SU-DHL-6 (cell line): ENCODE measurements around the gene FEM1B.

ENCODE experiments used
- H2AFZ ChIP-seq: fragments of 200-600 bp; sonication (generic); 2 replicates; pipeline ENCODE4 v1.6.1; 2014; ENCODE audit warnings: low read depth, mild to moderate bottlenecking, moderate library complexity, mixed read lengths, antibody characterized with exemption, low read length; ENCODE audit not compliant: severe bottlenecking
- H3F3A ChIP-seq: fragments of 200-600 bp; shearing (Covaris generic); 2 replicates; pipeline ENCODE4 v1.6.0; 2016; ENCODE audit warnings: antibody characterized with exemption, mild to moderate bottlenecking; ENCODE audit not compliant: insufficient read depth
- H3K27ac ChIP-seq: fragments of 200-600 bp; sonication (generic); 2 replicates; pipeline ENCODE4 v1.5.1; 2016; ENCODE audit warnings: low read depth, mild to moderate bottlenecking, low read length, moderate library complexity, mixed read lengths
- H3K27me3 ChIP-seq: fragments of 200-600 bp; sonication (generic), shearing (Covaris generic); 2 replicates; pipeline ENCODE4 v1.6.0; 2014; ENCODE audit warnings: mild to moderate bottlenecking, low read length
- H3K36me3 ChIP-seq: fragments of 200-600 bp; sonication (generic); 2 replicates; pipeline ENCODE4 v1.6.1; 2014; ENCODE audit warnings: mild to moderate bottlenecking, low read length, mixed read lengths
- H3K4me2 ChIP-seq: fragments of 300-600, 200-600 bp; shearing (Covaris generic), sonication (generic); 2 replicates; pipeline ENCODE4 v1.6.0; 2014; ENCODE audit warnings: low read length, low read depth, mild to moderate bottlenecking; ENCODE audit not compliant: poor library complexity, severe bottlenecking
- H3K4me3 ChIP-seq: fragments of 200-600 bp; sonication (generic); 2 replicates; pipeline ENCODE4 v1.5.1; 2014; ENCODE audit warnings: antibody characterized with exemption, low read length, mild to moderate bottlenecking, mixed read lengths; ENCODE audit not compliant: insufficient read depth, poor library complexity, severe bottlenecking
- H3K79me2 ChIP-seq: fragments of 200-600 bp; sonication (generic); 2 replicates; pipeline ENCODE4 v1.6.1; 2014; ENCODE audit warnings: mild to moderate bottlenecking, low read length, moderate library complexity; ENCODE audit not compliant: insufficient read depth
- H3K9ac ChIP-seq: fragments of 200-600 bp; sonication (generic); 2 replicates; pipeline ENCODE4 v1.7.0; 2014; ENCODE audit warnings: mild to moderate bottlenecking, low read length
- H3K9me2 ChIP-seq: fragments of 200-600 bp; sonication (generic); replicated peaks from 2 replicates; pipeline ENCODE4 v1.6.1; 2014; ENCODE audit warnings: low read length; ENCODE audit not compliant: insufficient read depth
- H3K9me3 ChIP-seq: fragments of 200-600 bp; sonication (generic); 2 replicates; pipeline ENCODE4 v1.6.1; 2014; ENCODE audit warnings: low read length, mixed read lengths; ENCODE audit not compliant: insufficient read depth
- H4K20me1 ChIP-seq: fragments of 200-600 bp; sonication (generic); 2 replicates; pipeline ENCODE4 v1.6.1; 2014; ENCODE audit warnings: low read depth, mild to moderate bottlenecking, antibody characterized with exemption, low read length, moderate library complexity, mixed read lengths
- EZH2phosphoT487 ChIP-seq: fragments of 200-600 bp; sonication (generic), shearing (Covaris generic); conservative IDR thresholded peaks from 2 replicates; pipeline ENCODE4 v1.6.1; 2018; ENCODE audit warnings: mild to moderate bottlenecking, antibody characterized with exemption, low read length, moderate library complexity, mixed read lengths
- TF ChIP-seq, protein P1 (sequence below): fragments of 200-600 bp; sonication (generic); IDR thresholded peaks from one replicate; pipeline ENCODE4 v1.5.1; 2017; ENCODE audit warnings: antibody characterized with exemption, mild to moderate bottlenecking, low read length, moderate library complexity; ENCODE audit not compliant: insufficient read depth, poor library complexity, severe bottlenecking

The FEM1B gene

DNA sequence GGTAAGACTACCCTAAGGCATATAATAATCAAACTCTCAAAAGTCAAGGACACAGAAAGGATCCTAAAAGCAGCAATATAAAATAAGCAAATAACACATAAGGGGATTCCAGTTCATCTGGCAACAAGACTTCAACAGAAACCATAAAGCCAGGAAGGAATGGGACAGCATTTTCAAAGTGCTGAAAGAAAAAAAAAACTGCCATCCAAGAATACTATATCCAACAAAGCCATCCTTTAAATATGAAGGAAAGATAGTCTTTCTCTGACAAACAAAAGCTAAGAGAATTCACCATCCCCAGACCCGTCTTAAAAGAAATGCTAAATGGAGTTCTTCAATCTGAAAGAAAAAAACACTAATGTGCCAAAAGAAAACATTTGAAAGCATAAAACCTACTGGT, 33.3 kb upstream of the FEM1B start:
- no peak overlapping the region for H3K27ac ChIP-seq
- H3K36me3 ChIP-seq = no peaks in the 10 kb centered on the region
- H3K4me2 ChIP-seq = no peak overlapping the region
- H3K9me2 ChIP-seq = no peaks in the 10 kb centered on the region
- H3F3A ChIP-seq = no peaks in the 10 kb centered on the region
- TF ChIP-seq, protein P1, sequence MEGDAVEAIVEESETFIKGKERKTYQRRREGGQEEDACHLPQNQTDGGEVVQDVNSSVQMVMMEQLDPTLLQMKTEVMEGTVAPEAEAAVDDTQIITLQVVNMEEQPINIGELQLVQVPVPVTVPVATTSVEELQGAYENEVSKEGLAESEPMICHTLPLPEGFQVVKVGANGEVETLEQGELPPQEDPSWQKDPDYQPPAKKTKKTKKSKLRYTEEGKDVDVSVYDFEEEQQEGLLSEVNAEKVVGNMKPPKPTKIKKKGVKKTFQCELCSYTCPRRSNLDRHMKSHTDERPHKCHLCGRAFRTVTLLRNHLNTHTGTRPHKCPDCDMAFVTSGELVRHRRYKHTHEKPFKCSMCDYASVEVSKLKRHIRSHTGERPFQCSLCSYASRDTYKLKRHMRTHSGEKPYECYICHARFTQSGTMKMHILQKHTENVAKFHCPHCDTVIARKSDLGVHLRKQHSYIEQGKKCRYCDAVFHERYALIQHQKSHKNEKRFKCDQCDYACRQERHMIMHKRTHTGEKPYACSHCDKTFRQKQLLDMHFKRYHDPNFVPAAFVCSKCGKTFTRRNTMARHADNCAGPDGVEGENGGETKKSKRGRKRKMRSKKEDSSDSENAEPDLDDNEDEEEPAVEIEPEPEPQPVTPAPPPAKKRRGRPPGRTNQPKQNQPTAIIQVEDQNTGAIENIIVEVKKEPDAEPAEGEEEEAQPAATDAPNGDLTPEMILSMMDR = no peak
- TF ChIP-seq EZH2phosphoT487 = no peak
- no peak overlapping the region for H3K4me3 ChIP-seq
- H3K27me3 ChIP-seq = no peaks in the 10 kb centered on the region
- no peaks in the 10 kb centered on the region for H4K20me1 ChIP-seq
- H3K79me2 ChIP-seq = no peaks in the 10 kb centered on the region
- H3K9me3 ChIP-seq = no peaks in the 10 kb centered on the region
- H2AFZ ChIP-seq = no peak overlapping the region
- no peak overlapping the region for H3K9ac ChIP-seq

DNA sequence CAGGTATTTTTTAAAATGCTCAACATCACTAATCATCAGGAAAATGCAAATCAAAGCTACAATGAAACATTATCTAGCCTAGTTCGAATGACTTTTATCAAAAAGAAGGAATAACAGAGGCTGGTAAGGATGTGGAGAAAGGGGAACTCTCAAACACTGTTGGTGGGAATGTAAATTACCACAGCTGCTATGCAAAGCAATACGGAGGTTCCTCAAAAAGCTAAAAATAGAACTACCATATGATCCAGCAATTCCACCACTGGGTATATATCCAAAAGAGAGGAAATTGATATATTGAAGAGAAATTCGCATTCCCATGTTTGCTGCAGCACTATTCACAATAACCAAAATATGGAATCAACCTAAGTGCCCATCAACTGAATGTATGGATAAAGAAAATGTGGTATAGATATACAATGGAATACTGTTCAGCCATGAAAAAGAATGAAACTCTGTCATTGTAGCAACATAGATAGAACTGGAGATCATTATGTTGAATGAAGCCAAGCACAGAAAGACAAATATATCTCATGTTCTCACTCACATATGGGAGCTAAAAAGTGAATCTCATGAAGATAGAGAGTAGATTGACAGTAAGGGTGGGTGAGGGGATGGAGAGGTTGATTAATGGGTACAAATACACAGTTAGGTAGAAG, 28.4 kb upstream of the FEM1B start:
- Histone ChIP-seq H4K20me1 (no peaks in the 10 kb centered on the region), H2AFZ (no peak overlapping the region), H3K9me2 (no peaks in the 10 kb centered on the region), H3K9ac (no peak overlapping the region), H3K9me3 (no peaks in the 10 kb centered on the region), H3K4me2 (no peak overlapping the region), H3K27me3 (no peaks in the 10 kb centered on the region), H3K4me3 (no peak overlapping the region), H3K36me3 (no peaks in the 10 kb centered on the region), H3K79me2 (no peaks in the 10 kb centered on the region), H3K27ac (no peak overlapping the region), H3F3A (no peaks in the 10 kb centered on the region)
- TF ChIP-seq, protein P1 = no peak
- TF ChIP-seq EZH2phosphoT487 = no peak

DNA sequence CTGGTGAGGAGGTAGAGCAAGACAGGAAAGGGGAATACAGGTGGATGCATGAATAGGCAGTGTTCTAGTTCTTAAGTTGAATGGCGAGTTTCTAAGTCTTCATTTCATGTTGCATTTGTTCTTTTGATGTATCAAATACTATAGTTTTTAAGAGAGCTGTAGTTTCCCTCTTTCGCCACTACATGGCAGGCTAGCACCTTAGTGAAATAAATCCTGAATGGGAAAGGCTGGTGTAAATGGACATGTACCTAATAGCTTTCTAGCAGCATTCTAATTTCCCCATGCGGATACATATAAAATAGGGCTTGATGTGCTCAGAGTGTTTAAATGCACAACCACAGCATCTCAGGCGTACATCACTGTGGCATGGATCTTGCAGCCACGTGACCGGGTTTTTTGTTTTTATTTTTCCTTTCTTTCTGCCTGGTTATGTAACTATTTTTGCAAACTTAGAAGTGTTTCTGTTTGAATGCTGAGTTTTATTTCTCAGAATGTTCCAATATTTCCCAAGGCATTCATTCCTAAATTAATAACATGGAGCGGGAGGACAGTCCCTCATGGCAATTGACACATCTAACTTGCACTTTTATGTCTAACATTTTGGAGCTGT, 24.5 kb upstream of the FEM1B start:
- Histone ChIP-seq H3K27me3 (no peaks in the 10 kb centered on the region), H3K27ac (no peak overlapping the region), H3K4me2 (no peak overlapping the region), H3K4me3 (no peak overlapping the region), H3K9me3 (no peaks in the 10 kb centered on the region), H3K36me3 (no peaks in the 10 kb centered on the region), H3K9ac (no peak overlapping the region), H3K9me2 (no peaks in the 10 kb centered on the region), H2AFZ (no peak overlapping the region), H3F3A (no peaks in the 10 kb centered on the region), H3K79me2 (no peaks in the 10 kb centered on the region), H4K20me1 (no peaks in the 10 kb centered on the region)
- TF ChIP-seq, protein P1 = peak; percentile 54
- TF ChIP-seq EZH2phosphoT487 = no peak
